HG03139 (cell line): ENCODE measurements around the gene SPOCK2.
"Not testable (repeated sequence)": the region's sequence is repeated elsewhere in the genome, so short reads cannot be mapped to it uniquely, and the experiment has no call there.

ENCODE experiments used
- ATAC-seq: cut with Tn5 transposase; IDR thresholded peaks from one replicate; pipeline ENCODE4 v1.9.1; 2021; ENCODE audit not compliant: unreplicated experiment

Gene SPOCK2

DNA sequence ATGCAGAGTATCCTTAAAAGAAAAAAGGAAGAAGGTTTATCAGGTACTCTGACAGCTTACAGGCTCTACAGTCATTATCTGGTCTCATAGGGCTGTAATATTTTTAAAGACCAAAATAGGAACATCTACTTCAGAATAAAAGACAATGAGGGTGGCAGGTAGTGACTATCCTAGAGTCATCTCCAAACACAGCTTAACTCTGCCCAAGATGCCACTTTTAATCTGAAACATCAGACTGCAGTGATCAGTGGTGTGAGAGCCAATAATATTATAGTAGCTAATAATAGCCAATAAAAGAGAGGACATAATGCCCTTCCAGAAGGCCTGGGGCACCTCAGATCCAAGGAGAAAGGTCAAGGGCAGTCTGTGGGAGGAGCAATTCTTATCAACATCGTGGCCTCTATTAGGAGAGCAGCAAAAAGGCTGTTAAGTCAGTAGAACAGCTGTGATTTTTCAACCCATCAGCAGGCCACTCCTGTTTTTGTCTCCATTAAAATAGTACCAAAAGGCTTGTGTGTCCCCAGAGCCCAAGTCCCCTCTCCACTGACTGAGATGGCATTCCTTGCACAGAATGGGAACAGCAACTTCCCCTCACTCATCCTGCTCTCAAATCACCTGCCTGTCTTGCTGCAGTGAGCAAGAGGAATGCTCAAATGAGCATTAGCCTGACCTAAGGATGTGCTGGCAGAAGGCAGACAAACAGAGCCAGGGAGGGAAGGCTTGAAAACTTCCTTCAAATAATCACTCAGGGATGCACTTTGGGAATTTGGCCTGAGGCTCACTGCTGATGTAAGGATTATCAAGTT is 20.7 kb upstream of the SPOCK2 start:
- no peak for ATAC-seq

GRCh38 chr10:72108004-72108370 is 19.6 kb upstream of the SPOCK2 start:
- ATAC-seq = not testable (repeated sequence)

- ATAC-seq = no peak
Observed at GRCh38 chr10:72107325-72108003, 19.1 kb upstream of the SPOCK2 start.

GRCh38 chr10:72106896-72107295 is 18.5 kb upstream of the SPOCK2 start:
- ATAC-seq = no peak

DNA sequence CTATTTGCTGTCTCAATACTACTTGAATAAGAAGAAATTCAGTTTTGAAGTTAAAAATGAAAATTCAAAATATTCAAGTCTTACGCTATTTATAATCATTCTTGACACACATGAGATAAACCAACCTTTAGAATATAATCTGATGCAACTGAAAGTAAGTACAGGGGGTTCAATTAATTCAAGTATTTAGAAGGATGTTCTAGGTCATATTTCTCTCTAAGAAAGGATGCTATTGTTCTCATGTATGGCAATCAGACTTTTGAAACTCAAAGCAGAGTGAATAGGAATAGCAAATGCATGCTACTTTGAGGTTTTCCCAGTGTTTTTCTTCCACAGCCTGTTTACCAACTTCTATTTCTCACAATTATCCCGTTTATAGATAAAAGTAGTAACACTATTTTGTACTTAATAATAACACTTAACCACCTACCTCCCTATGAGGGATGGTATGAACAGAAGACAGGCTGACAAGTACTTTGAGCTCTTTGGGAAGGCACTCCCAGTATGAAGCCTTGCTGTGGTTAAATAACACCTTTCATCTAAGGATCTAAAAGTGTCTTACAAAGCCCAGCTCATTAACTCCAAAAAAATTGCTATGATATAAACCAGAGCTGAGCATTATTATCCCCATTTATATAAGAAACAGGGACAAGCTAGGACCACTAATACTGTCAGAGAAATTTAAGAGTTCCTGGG is 18.0 kb upstream of the SPOCK2 start:
- no peak for ATAC-seq

- no peak for ATAC-seq
Observed at GRCh38 chr10:72105710-72106109, 17.4 kb upstream of the SPOCK2 start.

DNA sequence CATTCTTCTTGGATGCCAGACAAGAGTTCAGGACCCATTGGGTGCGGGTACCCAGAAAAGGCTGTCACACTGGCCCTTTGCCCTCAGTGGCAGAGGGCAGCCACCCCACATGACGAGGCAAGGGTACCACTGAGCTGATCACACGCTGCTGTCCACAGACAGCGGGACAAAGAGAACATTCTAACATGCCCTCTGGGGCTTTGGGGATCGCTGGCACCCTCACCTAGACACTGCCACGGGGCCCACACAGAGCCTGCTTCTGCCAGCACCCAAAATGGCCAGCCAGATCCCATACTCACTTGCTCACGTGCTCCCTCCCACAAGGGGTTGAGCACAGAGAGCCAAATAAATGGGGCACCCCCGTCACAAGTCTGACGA is 16.7 kb upstream of the SPOCK2 start:
- no peak for ATAC-seq

- ATAC-seq = no peak
Observed at GRCh38 chr10:72104472-72105097, 16.2 kb upstream of the SPOCK2 start.

DNA sequence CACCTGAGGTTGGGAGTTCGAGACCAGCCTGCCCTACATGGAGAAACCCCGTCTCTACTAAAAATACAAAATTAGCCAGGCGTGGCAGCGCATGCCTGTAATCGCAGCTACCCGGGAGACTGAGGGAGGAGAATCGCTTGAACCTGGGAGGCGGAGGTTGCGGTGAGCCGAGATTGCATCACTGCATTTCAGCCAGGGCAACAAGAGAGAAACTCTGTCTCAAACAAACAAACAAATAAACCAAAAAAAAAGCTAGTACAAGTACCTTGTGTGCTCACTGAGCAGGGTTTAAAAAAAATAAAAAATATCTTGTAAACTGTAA is 11.2 kb upstream of the SPOCK2 start:
- no peak for ATAC-seq

- ATAC-seq = no peak
Observed at GRCh38 chr10:72098836-72099599, 10.7 kb upstream of the SPOCK2 start.

GRCh38 chr10:72098301-72098835 is 10.0 kb upstream of the SPOCK2 start:
- no peak for ATAC-seq

- no peak for ATAC-seq
Observed at GRCh38 chr10:72097448-72098300, 9.3 kb upstream of the SPOCK2 start.

GRCh38 chr10:72096115-72097000 is 8.0 kb upstream of the SPOCK2 start:
- no peak for ATAC-seq

DNA sequence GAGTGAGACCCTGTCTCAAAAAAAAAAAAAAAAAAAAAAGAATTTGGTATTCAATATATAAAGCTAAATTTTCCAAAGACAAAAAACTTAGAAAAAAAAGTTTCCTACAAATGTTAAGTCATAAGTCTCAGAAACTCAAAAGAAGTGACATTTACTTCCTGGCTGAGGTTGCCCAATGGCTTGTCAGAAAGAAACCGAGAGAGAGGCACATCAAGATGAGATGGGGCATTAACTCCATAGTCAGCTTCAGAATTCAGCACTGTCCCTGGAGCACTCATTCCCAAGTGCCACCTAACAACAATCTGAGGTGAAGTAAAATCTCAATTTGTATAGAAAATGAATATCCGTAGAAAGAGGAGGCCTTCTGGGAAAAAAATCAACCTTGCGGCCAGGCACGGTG is 6.8 kb upstream of the SPOCK2 start:
- no peak for ATAC-seq

DNA sequence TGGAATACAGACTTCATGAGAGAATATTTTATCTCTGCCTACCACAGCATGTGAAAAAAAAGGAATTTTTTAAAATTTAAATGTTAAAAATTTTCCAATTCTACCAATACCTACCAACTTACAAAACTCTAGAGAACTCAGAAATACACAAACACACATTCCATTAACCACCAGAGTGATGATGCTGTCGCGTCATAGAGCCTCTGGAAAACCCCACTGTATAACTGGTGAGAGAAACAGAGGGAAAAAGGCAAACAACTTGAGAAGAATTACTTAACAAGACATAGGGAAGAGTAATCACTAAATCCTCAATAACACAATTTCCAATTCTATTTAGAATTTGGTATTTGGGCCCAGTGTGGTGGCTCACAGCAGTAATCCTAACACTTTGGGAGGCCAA is 6.2 kb upstream of the SPOCK2 start:
- no peak for ATAC-seq

- no peak for ATAC-seq
Observed at GRCh38 chr10:72093450-72093849, 5.1 kb upstream of the SPOCK2 start.

DNA sequence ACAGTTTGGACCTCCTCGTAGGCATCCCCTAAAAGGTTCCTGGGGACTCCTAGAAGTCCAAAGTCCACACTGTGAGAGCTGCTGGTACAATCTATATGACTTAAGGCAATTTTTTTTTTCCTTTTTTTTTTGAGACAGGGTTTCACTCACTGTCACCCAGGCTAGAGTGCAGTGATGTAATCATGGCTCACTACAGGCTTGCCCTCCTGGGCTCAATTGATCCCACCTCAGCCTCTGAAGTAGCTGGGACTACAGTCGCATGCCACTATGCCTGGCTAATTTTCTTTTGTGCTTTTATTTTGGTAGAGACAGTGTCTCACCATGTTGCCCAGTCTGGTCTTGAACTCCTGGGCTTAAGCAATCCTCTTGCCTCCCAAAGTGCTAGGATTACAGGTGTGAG is 4.6 kb upstream of the SPOCK2 start:
- no peak for ATAC-seq

DNA sequence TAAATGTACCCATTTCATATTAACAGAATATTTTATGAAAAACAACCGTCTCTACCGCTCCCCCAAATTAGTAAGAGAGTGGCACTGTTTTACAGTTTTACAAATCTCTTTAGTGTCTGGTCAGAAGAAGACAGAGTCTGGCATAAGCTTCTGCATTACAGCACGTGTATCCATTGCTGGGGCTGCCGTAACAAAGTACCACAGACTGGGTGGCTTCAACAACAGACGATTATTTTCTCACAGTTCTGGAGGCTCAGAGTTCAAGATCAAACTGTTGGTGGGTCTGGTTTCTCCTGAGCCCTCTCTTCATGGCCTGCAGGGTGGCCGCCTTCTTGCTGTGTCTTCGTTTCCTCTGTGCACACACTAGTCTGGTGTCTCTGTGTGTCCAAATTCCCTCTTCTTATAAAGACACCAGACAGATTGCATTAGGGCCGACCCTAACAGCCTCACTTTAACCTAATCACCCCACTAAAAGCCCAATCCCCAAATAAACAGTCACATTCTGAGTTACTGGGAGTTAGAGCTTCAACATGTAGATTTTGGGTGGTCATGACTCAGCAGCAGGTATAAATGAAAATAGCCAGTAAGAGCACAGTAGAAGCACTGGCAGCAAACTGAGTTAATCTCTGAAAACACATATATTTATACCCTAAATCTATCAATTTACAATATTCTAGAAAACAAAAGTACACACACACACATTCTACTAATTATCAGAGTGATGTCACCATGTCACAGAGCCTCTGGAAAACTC is 4.0 kb upstream of the SPOCK2 start:
- no peak for ATAC-seq
